Measurements from ENCODE around the gene ST6GALNAC6. TPM values are rescaled to one million over a fixed set of nuclear protein-coding genes. Genes with fewer than 3 reads are reported as not detected.

Gene ST6GALNAC6
- total and polyA plus RNA-seq, 2 experiments from 2014 or later, result 31.8 to 47.7 TPM

DNA sequence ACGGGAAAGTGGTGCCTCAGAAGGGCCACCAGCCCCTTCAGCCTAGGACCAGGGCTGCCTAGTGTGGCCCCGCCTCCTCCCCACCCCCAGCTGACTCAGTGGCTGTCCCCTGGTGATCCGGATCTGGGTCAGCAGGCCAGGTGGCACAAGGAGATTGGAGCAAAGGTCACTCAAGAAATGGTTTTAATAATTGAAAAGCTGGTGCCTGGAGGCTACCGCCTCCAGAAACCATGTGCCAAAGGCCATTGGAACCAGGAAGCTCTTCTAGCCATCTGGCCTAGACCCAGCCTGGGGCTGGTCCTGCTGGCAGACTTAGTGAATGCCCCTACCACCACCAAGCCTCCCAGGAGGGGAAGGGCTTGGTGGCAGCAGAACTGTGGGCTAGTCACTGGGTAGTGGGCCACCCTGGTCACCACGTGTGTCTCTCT lies 15.9 kb upstream of the ST6GALNAC6 start:
- Histone ChIP-seq H3K79me2 (no peaks in the 10 kb centered on the region), H3K4me3 (no peak overlapping the region), H3K27ac (no peak overlapping the region), H3K4me2 (peak overlapping the region; percentile 86), H3K9me3 (ENCODE audit: low read depth) (no peaks in the 10 kb centered on the region), H4K20me1 (ENCODE audit: insufficient read depth, poor library complexity, severe bottlenecking) (no peaks in the 10 kb centered on the region), H3K27me3 (no peaks in the 10 kb centered on the region), H3K36me3 (replicated peaks; ENCODE audit: insufficient read depth, low read depth) (no peaks in the 10 kb centered on the region), H3K4me1 (ENCODE audit: insufficient read depth) (peaks cover 21% of the 10 kb centered on the region), H3K9me2 (replicated peaks; ENCODE audit: insufficient read depth) (no peaks in the 10 kb centered on the region), H2AFZ (no peak overlapping the region)
- TF ChIP-seq CTCF (IDR thresholded peaks at IDR 0.05; ENCODE audit: poor library complexity) (no peak), EZH2phosphoT487 (IDR thresholded peaks at IDR 0.05; ENCODE audit: low read depth, severe bottlenecking, unreplicated experiment) (no peak), EZH2 (IDR thresholded peaks at IDR 0.05; ENCODE audit: borderline replicate concordance) (no peak)
- no peak for DNase-seq (ENCODE audit: low spot score)
- WGBS (ENCODE audit: low lambda C conversion rate, missing lambda C conversion rate), result 91% methylated on average over 5 of the region's 5 CpGs

GRCh38 chr9:127913682-127914081 lies 14.3 kb upstream of the ST6GALNAC6 start:
- Histone ChIP-seq H3K4me2 (no peak overlapping the region), H3K27me3 (no peaks in the 10 kb centered on the region), H2AFZ (no peak overlapping the region), H3K9me2 (replicated peaks; ENCODE audit: insufficient read depth) (no peaks in the 10 kb centered on the region), H3K9me3 (ENCODE audit: low read depth) (no peaks in the 10 kb centered on the region), H3K4me3 (no peak overlapping the region), H3K79me2 (no peaks in the 10 kb centered on the region), H3K27ac (no peak overlapping the region), H3K36me3 (replicated peaks; ENCODE audit: insufficient read depth, low read depth) (no peaks in the 10 kb centered on the region), H3K4me1 (ENCODE audit: insufficient read depth) (peaks cover 21% of the 10 kb centered on the region), H4K20me1 (ENCODE audit: insufficient read depth, poor library complexity, severe bottlenecking) (no peaks in the 10 kb centered on the region)
- DNase-seq (ENCODE audit: low spot score), result no peak
- 92% methylated on average over 11 of the region's 11 CpGs for WGBS (ENCODE audit: low lambda C conversion rate, missing lambda C conversion rate)
- no peak for TF ChIP-seq CTCF (IDR thresholded peaks at IDR 0.05; ENCODE audit: poor library complexity)
- TF ChIP-seq EZH2 (IDR thresholded peaks at IDR 0.05; ENCODE audit: borderline replicate concordance), result no peak
- no peak for TF ChIP-seq EZH2phosphoT487 (IDR thresholded peaks at IDR 0.05; ENCODE audit: low read depth, severe bottlenecking, unreplicated experiment)

DNA sequence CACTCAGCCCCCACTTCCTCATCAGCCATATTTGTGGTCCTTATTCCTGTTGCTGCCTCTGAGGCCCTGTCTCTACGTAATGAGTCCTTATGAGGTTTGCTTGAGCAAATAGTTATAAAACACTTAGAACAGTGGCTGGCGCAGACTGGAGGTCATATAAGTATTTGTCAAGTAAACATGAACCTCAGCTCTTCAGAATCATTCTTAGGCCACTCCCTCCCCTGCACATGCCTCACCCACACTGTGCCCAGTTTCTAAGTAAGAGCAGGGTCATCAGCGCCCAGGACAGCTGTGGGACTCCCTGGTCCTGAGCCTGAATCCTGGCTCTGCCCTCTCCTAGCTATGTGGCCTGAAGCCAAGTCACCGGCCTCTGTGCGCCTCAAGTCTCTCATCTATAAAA lies 13.5 kb upstream of the ST6GALNAC6 start:
- Histone ChIP-seq H3K4me2 (no peak overlapping the region), H3K79me2 (no peaks in the 10 kb centered on the region), H3K27me3 (no peaks in the 10 kb centered on the region), H3K9me2 (replicated peaks; ENCODE audit: insufficient read depth) (no peaks in the 10 kb centered on the region), H3K4me3 (no peak overlapping the region), H2AFZ (no peak overlapping the region), H4K20me1 (ENCODE audit: insufficient read depth, poor library complexity, severe bottlenecking) (no peaks in the 10 kb centered on the region), H3K27ac (no peak overlapping the region), H3K9me3 (ENCODE audit: low read depth) (no peaks in the 10 kb centered on the region), H3K4me1 (ENCODE audit: insufficient read depth) (peaks cover 21% of the 10 kb centered on the region), H3K36me3 (replicated peaks; ENCODE audit: insufficient read depth, low read depth) (no peaks in the 10 kb centered on the region)
- WGBS (ENCODE audit: low lambda C conversion rate, missing lambda C conversion rate), result 75% methylated on average over 5 of the region's 5 CpGs
- TF ChIP-seq EZH2 (IDR thresholded peaks at IDR 0.05; ENCODE audit: borderline replicate concordance) (no peak), CTCF (IDR thresholded peaks at IDR 0.05; ENCODE audit: poor library complexity) (no peak), EZH2phosphoT487 (IDR thresholded peaks at IDR 0.05; ENCODE audit: low read depth, severe bottlenecking, unreplicated experiment) (no peak)
- DNase-seq (ENCODE audit: low spot score), result peak; percentile 82

DNA sequence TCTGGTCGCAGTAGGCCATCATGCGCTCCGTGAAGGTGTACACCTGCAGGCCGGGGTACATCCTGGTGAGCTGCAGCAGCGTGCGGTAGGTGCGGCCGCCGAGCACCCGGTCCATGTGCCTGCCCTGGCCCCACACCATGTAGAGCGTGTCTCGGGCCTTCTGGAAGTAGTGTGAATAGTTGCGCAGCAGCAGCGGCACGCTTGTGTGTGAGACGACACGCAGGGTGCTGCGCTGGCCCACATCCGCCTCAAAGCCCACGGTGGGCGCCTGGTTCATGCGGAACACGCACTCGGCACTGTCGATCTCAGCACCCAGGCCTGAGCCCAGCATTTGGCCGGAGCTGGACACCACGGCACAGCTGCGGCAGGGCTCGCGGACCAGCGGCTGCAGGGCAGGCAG lies 12.9 kb upstream of the ST6GALNAC6 start:
- H3K36me3 ChIP-seq (replicated peaks; ENCODE audit: insufficient read depth, low read depth), result no peaks in the 10 kb centered on the region
- DNase-seq (ENCODE audit: low spot score), result no peak
- H4K20me1 ChIP-seq (ENCODE audit: insufficient read depth, poor library complexity, severe bottlenecking), result no peaks in the 10 kb centered on the region
- H3K27me3 ChIP-seq, result no peaks in the 10 kb centered on the region
- TF ChIP-seq EZH2 (IDR thresholded peaks at IDR 0.05; ENCODE audit: borderline replicate concordance) (no peak), EZH2phosphoT487 (IDR thresholded peaks at IDR 0.05; ENCODE audit: low read depth, severe bottlenecking, unreplicated experiment) (no peak), CTCF (IDR thresholded peaks at IDR 0.05; ENCODE audit: poor library complexity) (no peak)
- H3K4me1 ChIP-seq (ENCODE audit: insufficient read depth), result peaks cover 21% of the 10 kb centered on the region
- H3K27ac ChIP-seq, result peak overlapping the region; percentile 31
- no peaks in the 10 kb centered on the region for H3K79me2 ChIP-seq
- H3K9me2 ChIP-seq (replicated peaks; ENCODE audit: insufficient read depth), result no peaks in the 10 kb centered on the region
- no peak overlapping the region for H3K4me2 ChIP-seq
- H3K9me3 ChIP-seq (ENCODE audit: low read depth), result no peaks in the 10 kb centered on the region
- WGBS (ENCODE audit: low lambda C conversion rate, missing lambda C conversion rate), result 97% methylated on average over 31 of the region's 31 CpGs
- no peak overlapping the region for H3K4me3 ChIP-seq
- no peak overlapping the region for H2AFZ ChIP-seq
